ENCODE data around the gene ACOT6.
"Not testable (repeated sequence)": the region's sequence is repeated elsewhere in the genome, so short reads cannot be mapped to it uniquely, and the experiment has no call there.

The ACOT6 gene, protein sequence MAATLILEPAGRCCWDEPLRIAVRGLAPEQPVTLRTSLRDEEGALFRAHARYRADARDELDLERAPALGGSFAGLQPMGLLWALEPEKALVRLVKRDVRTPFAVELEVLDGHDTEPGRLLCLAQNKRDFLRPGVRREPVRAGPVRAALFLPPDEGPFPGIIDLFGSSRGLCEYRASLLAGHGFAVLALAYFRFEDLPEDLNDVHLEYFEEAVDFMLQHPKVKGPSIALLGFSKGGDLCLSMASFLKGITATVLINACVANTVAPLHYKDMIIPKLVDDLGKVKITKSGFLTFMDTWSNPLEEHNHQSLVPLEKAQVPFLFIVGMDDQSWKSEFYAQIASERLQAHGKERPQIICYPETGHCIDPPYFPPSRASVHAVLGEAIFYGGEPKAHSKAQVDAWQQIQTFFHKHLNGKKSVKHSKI

DNA sequence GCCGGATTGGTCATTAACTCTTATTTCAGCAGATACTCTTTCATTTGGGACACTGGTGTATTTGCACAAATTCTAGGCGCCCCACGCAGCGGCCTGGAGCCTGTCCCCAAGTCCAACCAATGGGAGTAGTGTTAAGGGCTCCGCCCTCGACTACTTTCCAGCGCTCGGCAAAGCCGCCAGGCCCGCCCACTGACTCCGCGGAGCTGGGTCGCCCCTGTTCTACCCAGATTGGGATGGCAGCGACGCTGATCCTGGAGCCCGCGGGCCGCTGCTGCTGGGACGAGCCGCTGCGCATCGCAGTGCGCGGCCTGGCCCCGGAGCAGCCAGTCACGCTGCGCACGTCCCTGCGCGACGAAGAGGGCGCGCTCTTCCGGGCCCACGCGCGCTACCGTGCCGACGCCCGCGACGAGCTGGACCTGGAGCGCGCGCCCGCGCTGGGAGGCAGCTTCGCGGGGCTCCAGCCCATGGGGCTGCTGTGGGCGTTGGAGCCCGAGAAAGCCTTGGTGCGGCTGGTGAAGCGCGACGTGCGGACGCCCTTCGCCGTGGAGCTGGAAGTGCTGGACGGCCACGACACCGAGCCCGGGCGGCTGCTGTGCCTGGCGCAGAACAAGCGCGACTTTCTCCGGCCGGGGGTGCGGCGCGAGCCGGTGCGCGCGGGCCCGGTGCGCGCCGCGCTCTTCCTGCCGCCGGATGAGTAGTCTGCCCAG, at the start of gene ACOT6:
Gene ACOT6, plus strand, starts transcription at position 179 of the 707 bp plus-strand sequence. Its CDS starts 55 bp downstream, at position 234.
- DNase-seq (ENCODE audit: low read depth in 2 of 3, low spot score in 2 of 3), result peak; percentile 30 to 42 (median 40)

DNA sequence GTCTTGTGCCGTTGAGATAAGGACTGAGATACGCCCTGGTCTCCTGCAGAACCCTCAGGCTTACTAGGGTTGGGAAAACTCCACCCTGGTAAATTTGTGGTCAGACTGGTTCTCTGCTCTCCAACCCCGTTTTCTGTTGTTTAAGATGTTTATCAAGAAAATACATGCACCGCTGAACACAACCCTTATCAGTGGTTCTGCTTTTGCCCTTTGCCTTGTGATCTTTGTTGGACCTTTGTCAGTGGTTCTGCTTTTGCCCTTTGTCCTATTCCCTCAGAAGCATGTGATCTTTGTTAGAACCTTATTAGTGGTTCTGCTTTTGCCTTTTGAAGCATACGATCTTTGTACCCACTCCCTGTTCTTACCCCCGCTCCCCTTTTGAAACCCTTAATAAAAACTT, 49.6 kb upstream of the ACOT6 start:
- not testable (repeated sequence) for DNase-seq (ENCODE audit: low read depth in 2 of 3, low spot score in 2 of 3)

DNA sequence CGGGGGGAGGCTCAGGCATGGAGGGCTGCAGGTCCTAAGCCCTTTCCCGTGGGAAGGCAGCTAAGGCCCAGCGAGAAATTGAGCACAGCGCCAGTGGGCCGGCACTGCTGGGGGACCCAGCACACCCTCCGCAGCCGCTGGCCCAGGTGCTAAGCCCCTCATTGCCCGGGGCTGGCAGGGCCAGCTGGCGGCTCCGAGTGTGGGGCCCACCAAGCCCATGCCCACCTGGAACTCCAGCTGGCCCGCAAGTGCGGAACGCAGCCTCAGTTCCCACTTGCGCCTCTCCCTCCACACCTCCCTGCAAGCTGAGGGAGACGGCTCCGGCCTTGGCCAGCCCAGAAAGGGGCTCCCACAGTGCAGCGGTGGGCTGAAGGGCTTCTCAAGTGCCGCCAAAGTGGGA, 45.9 kb upstream of the ACOT6 start:
- not testable (repeated sequence) for DNase-seq (ENCODE audit: low read depth in 2 of 3, low spot score in 2 of 3)

DNA sequence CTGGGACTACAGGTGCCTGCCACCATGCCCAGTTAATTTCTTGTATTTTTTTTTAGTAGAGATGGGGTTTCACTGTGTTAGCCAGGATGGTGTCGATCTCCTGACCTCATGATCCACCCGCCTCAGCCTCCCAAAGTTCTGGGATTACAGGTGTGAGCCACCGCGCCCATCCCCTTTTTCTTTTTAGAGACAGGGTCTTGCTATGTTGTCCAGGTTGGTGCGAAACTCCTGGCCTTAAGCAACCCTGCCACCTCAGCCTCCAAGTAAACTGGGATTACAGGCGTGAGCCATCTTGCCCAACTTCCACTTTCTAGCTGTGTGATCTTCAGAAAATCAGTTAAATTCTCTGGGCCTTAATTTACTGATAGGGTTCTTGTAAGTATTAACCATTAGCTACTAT, 45.4 kb upstream of the ACOT6 start:
- not testable (repeated sequence) for DNase-seq (ENCODE audit: low read depth in 2 of 3, low spot score in 2 of 3)

DNA sequence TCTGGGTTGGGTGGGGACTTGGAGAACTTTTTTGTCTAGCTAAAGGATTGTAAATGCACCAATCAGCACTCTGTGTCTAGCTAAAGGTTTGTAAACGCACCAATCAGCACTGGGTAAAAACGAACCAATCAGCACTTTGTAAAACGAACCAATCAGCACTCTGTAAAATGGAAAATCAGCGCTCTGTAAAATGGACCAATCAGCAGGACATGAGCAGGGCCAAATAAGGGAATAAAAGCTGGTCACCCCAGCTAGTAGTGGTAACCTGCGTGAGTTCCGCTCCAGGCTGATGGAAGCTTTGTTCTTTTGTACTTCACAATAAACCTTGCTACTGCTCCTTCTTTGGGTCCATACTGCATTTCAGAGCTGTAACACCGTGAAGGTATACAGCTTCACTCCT, 45.0 kb upstream of the ACOT6 start:
- no peak for DNase-seq (ENCODE audit: low read depth in 2 of 3, low spot score in 2 of 3)

DNA sequence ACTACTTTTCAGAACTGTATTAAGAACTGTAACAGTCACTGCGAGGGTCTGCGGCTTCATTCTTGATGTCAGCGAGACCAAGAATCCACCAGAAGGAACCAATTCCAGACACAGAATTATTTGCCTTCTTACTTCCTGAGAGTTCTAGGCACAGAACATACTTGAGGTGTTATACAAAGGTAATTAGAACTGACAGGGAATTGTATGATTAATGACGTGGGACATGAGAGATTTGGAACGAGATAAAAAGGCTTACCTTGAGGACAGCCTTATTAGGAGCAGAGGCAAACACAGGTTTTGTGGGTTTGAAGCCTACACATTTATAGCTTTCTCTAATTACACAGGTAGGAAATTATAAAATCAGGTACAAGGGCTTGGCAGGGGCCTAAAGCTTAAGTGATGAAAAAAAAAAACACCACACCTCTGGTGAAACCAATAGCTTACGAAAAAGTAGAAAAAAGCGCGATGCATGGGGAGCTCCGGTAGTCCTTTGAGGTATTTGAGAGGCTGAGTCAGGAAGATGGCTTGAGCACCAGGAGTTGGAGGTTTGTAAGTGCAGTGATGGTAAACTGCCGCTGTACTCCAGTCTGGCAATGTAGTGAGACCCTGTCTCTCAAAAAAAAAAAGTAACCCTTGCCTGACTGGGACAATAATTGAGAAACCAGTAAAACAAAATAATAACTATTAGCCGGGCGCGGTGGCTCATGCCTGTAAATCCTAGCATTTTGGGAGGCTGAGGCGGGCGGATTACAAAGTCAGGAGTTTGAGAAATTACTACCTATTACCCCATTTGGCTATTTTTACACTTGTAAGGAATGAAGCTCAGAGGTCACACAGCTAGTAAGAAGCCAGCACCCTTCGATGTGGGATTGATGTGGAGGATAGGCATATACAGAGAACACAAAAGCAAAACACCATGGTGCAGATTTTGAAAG, 44.1 kb upstream of the ACOT6 start:
- DNase-seq (ENCODE audit: low read depth in 2 of 3, low spot score in 2 of 3), result no peak

DNA sequence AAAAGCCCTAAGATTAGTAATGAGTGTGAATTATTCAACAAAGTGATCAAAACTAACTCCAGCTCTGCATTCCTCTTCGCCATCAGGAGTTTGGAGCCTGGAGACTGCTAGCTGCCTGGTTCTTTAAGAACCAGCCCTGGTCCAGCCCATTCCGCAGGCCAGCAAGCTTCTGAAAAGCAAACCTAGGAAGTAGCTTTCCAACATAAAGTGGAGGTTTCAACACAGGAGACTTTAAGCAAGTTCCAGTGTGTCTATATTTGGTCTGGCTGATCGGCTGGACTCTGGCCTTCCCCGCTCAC, 43.5 kb upstream of the ACOT6 start:
- not testable (repeated sequence) for DNase-seq (ENCODE audit: low read depth in 2 of 3, low spot score in 2 of 3)

DNA sequence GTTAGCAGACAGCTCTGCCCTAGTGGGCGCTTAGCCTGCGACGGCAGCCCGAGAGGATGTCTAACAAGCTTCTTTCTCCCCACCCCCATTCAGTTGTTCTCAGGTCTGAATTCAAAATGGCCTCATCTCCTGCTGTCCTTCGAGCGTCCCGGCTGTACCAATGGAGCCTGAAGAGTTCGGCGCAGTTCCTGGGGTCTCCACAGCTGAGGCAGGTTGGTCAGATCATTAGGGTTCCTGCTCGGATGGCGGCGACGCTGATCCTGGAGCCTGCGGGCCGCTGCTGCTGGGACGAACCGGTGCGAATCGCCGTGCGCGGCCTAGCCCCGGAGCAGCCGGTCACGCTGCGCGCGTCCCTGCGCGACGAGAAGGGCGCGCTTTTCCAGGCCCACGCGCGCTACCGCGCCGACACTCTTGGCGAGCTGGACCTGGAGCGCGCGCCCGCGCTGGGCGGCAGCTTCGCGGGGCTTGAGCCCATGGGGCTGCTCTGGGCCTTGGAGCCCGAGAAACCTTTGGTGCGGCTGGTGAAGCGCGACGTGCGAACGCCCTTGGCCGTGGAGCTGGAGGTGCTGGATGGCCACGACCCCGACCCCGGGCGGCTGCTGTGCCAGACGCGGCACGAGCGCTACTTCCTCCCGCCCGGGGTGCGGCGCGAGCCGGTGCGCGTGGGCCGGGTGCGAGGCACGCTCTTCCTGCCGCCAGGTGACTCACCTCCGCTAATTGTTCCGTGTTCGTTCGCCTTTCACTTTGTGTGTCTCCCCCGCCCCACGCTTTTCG, 42.9 kb upstream of the ACOT6 start, which contains the start of gene ACOT2:
Gene ACOT2, plus strand, starts transcription at position 29 of the 774 bp plus-strand sequence. Its CDS starts 28 bp downstream, at position 57.
- peak; percentile 45 to 67 (median 55) for DNase-seq (ENCODE audit: low read depth in 2 of 3, low spot score in 2 of 3)

DNA sequence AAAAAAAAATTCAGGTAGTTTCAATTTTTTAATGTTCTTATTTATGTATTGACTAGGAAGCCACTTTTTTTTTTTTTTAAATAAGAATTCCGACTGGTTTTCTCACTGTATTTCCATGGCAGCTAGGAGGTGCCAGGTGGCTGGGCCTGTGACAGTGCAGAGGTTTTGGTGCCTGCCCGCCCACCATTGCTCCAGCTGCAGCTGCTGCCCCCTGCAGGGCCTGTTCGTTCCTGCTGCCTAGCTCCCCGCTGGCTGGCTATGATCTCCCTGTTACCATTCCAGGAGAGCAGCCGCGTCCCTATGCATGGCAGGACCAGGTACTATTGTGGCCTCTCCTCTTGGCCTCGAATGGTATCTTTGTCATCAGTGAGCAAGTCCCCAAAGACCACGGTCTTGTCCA, 41.4 kb upstream of the ACOT6 start:
- DNase-seq (ENCODE audit: low read depth in 2 of 3, low spot score in 2 of 3), result peak in 2 of 3 experiments; percentile 27 to 39

DNA sequence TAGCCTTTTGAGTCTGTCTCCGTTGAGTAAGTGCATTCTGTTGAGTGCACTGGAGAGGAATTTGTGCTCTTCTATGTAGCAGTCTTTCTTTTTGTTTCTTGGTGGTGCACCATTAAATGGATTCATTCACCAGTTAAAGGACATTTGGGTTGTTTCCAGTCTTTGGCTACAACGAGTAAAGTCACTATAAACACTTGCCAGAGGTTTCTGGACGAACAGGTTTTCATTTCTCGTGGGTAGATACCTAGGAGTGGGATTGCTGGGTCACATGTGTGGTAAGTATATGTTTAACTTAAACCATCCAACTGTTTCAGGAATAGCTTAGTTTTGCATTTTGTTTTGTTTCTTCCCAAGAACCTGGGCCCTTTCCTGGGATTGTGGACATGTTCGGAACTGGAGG, 39.3 kb upstream of the ACOT6 start:
- not testable (repeated sequence) for DNase-seq (ENCODE audit: low read depth in 2 of 3, low spot score in 2 of 3)

DNA sequence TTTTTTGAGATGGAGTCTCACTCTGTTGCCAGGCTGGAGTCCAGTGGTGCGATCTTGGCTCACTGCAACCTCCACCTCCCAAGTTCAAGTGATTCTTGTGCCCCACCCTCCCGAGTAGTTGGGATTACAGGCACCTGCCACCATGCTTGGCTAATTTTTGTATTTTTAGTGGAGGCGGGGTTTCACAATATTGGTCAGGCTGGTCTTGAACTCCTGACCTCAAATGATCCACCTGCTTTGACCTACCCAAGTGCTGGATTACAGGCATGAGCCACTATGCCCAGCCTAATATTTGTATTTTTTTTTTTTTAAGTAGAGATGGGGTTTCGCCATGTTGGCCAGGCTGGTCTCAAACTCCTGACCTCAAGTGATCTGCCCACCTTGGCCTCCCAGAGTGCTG, 38.6 kb upstream of the ACOT6 start:
- not testable (repeated sequence) for DNase-seq (ENCODE audit: low read depth in 2 of 3, low spot score in 2 of 3)

DNA sequence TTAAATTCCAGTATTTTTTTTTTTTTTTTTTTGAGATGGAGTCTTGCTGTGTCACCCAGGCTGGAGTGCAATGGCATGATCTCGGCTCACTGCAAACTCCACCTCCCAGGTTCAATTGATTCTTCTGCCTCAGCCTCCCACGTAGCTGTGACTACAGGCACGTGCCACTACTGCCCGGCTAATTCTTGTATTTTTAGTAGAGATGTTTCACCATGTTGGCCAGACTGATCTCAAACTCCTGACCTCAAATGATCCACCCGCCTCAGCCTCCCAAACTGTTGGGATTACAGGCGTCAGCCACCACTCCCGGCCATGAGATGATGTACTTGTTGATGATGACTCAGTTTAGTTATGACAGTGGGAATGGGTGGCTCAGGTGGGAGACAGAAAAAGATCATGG, 38.1 kb upstream of the ACOT6 start:
- DNase-seq (ENCODE audit: low read depth in 2 of 3, low spot score in 2 of 3), result not testable (repeated sequence)

DNA sequence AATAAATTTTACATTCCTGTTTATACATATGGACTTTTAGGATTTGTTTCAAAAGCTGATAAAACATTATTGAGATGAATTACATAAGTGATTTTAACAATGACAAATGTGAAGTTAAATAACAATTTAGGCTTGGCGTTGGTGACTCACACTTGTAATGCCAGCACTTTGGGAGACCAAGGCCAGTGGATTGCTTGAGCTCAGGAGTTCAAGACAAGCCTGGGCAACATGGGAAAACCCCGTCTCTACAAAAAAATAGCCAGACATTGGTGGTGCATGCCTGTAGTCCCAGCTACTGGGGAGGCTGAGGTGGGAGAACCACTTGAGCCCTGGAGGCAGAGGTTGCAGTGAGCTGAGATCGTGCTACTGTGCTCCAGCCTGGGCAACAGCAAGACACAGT, 35.9 kb upstream of the ACOT6 start:
- no peak for DNase-seq (ENCODE audit: low read depth in 2 of 3, low spot score in 2 of 3)

DNA sequence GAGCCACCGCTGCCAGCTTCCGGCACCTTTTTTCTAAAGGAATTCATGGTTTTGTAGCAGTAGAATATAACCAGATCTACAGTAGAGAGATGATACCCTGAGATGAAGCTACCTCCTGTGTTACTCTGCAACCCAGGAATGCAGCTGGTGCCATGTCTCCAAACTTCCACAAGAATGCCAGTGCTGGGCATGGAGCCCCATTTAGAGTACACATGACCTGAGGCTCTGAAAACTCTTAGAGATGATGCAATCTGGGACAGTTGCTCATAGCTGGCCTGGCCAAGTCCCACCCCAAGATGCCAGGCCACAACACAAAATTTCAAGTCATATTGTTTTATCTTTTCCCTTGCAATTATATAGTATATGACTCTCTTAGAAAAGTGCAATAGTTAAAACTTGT, 35.1 kb upstream of the ACOT6 start:
- DNase-seq (ENCODE audit: low read depth in 2 of 3, low spot score in 2 of 3), result not testable (repeated sequence)

DNA sequence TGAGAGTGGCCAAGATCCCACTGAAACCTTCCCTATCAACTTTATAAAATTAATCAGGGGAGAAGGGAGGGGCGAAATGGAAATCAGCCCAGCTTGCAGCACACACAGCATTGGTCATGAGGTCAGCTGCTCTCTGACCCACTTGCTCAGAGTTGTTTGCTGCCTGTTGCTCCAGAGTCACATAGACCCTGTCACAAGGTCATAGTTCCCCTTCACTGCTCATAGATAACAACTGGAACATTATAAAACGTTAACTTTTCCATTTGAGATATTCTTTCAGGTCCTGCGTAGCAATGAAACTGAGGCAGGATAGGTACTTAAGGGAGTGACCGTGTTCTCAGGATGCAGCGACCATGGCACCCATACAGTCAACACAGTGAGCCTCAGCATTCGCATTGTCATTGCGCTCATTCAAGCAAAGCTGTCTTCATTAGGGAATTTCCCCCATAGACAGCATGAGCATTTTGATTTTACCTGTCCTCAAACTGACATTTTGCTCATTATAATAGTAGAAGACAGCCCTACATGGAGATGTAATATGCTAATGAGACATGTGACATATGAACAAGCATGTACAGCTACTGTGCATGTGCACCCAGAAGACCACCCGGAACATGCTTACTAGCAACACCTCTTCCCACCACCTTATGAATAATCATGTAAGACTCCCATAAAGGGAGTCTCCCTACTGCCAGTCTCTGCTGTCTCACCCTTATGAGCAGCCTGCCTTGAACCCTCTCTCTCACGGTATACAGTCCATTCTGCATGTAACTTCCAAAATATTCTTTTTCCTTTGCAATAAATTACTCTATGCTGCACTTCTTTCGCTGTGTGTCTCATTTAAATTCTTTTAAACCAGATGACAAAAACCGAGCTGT, 30.0 kb upstream of the ACOT6 start:
- not testable (repeated sequence) for DNase-seq (ENCODE audit: low read depth in 2 of 3, low spot score in 2 of 3)

DNA sequence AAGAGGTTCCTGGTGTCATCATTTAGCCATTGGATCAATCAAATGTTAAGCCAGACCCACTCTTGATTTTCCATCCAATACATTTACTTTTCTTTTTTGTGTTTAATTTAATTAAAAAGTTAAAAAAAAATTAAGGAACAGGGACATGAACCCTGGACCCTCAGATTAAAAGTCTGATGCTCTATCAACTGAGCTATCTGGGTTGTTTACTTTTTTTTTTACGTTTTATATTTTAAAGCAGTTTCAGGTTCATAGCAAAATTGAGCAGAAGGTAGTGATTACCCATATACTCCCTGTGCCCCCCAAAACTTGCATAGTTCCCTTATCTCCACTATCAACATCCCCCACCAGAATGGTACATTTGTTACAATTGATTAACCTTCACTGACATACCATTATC, 23.6 kb upstream of the ACOT6 start:
- no peak for DNase-seq (ENCODE audit: low read depth in 2 of 3, low spot score in 2 of 3)

DNA sequence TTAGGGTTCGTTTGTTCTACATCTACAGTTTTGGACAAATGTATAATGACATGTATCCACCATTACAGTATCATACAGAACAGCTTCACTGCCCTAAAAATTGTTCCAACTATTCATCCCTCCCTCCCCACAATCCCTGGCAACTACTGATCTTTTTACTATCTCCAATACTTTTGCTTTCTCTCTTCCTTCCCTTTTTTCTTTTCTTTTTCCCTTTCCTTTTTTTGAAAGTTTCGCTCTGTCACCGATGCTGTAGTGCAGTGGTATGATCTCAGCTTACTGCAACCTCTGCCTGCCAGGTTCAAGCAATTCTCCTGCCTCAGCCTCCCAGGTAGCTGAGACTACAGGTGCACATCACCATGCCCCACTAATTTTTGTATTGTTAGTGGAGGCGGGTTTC, 23.2 kb upstream of the ACOT6 start:
- DNase-seq (ENCODE audit: low read depth in 2 of 3, low spot score in 2 of 3), result no peak

DNA sequence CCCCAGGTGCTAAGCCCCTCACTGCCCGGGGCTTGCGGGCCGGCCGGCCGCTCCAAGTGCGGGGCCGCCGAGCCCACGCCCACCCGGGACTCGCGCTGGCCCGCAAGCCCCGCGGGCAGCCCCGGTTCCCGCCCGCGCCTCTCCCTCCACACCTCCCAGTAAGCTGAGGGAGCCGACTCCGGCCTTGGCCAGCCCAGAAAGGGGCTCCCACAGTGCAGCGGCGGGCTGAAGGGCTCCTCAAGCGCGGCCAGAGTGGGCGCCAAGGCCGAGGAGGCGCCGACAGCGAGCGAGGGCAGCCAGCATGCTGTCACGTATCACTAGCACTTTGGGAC, 21.7 kb upstream of the ACOT6 start:
- DNase-seq (ENCODE audit: low read depth in 2 of 3, low spot score in 2 of 3), result not testable (repeated sequence)

DNA sequence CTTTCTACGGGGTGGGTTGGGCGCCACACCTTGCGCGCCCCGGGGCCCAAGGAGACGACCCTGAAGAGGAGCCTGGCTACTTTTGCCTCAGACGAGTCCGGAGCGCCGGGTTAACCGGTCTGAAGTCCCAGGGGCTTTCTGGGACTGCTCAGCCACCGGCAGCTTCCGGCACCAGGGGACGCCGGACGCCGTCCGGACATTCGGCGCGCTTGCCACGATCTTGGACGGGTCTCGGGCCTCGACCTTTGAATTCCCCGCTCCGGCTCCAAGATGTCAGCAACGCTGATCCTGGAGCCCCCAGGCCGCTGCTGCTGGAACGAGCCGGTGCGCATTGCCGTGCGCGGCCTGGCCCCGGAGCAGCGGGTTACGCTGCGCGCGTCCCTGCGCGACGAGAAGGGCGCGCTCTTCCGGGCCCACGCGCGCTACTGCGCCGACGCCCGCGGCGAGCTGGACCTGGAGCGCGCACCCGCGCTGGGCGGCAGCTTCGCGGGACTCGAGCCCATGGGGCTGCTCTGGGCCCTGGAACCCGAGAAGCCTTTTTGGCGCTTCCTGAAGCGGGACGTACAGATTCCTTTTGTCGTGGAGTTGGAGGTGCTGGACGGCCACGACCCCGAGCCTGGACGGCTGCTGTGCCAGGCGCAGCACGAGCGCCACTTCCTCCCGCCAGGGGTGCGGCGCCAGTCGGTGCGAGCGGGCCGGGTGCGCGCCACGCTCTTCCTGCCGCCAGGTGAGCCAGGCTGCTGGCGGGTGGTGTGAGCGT, 20.4 kb upstream of the ACOT6 start, which contains the start of gene ACOT4:
Gene ACOT4, plus strand, starts transcription at position 184 of the 760 bp plus-strand sequence. Its CDS starts 87 bp downstream, at position 271.
- no peak for DNase-seq (ENCODE audit: low read depth in 2 of 3, low spot score in 2 of 3)

Data from activated CD8-positive, alpha-beta memory T cell treated with anti-CD3 and anti-CD28 coated beads for 48 hours (primary cell).